Measurements from ENCODE around the gene STARD8. TPM values are rescaled to one million over a fixed set of nuclear protein-coding genes. Genes with fewer than 3 reads are reported as not detected.

Gene STARD8
- total RNA-seq, 4 donors from 2014 or later, result 0.60 to 11.6 (median 3.2) TPM

DNA sequence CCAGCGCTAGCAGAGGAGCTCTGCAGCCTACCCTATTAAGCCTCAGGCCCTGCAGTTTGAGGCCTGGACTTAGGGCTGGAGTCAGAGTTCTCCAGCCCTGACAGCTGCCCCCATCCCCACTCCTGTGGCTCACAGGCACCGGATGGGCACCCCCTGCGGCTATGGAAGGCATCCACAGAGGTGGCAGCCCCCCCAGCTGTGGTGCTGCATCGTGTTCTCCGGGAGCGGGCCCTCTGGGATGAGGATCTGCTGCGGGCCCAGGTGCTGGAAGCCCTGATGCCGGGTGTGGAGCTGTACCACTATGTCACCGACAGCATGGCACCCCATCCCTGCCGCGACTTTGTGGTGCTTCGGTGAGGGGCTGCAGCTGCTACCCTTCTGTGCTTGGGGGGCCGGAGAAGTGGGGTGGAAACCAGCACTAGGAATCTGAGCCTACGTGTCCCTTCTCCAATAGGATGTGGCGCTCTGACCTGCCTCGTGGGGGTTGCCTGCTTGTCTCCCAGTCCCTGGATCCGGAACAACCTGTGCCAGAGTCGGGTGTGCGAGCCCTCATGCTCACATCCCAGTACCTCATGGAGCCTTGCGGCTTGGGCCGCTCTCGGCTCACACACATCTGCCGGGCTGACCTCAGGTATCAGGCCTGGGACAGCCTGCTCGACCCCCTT lies 76.2 kb downstream of the STARD8 start:
- no peak for DNase-seq

DNA sequence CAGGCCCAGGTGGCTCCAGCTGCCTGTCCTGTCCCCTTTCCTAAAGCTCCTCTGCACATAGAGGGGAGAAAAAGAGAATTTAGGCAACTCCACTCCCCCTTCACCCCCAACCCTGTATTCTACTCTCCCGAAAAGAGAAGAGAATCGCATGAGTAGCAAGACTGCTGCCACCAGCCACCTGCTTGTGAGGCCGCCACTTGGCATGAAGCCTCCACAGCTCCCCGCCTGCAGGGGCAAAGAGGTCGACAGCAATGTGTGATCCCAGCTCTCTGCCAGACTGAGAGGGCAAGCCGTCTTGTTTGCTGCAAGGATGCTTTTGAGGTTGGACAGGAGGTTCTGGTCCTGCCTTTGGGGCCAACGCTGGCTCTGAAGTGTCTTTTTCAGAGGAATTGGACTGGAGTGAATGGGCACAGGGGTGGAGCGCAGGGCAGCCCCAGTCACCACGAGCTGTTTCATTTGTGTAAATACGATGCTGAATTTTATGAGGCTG lies 77.1 kb downstream of the STARD8 start:
- Histone ChIP-seq H3K36me3 (no peaks in the 10 kb centered on the region), H3K9me3 (no peaks in the 10 kb centered on the region), H3K27me3 (no peaks in the 10 kb centered on the region), H3K4me1 (no peaks in the 10 kb centered on the region), H3K27ac (no peak overlapping the region), H3K4me3 (no peak overlapping the region)
- in situ Hi-C loops (cut with MboI; ENCODE audit: low pct_ligation_motif_present in 1 of 4, low pct_unique_long_range_greater_than_20kb in 1 of 4, low sequenced_read_pairs in 3 of 4), result loop anchor here in 3 of 4 donors (25.0 kb wide), 1 partner anchor 212 kb away; no protein-coding TSS in a partner anchor
- 80% methylated on average over 7 of the region's 10 CpGs; no CpG with 5 or more reads in 1 of the 2 donors for WGBS, 2 donors (ENCODE audit: low coverage in 1 of 2)
- intact Hi-C loops (cut with DNase I; ENCODE audit: low total_unique reads), result no loop called here
- no peak for TF ChIP-seq POLR2A (IDR thresholded peaks at IDR 0.05)
- TF ChIP-seq, protein P1, sequence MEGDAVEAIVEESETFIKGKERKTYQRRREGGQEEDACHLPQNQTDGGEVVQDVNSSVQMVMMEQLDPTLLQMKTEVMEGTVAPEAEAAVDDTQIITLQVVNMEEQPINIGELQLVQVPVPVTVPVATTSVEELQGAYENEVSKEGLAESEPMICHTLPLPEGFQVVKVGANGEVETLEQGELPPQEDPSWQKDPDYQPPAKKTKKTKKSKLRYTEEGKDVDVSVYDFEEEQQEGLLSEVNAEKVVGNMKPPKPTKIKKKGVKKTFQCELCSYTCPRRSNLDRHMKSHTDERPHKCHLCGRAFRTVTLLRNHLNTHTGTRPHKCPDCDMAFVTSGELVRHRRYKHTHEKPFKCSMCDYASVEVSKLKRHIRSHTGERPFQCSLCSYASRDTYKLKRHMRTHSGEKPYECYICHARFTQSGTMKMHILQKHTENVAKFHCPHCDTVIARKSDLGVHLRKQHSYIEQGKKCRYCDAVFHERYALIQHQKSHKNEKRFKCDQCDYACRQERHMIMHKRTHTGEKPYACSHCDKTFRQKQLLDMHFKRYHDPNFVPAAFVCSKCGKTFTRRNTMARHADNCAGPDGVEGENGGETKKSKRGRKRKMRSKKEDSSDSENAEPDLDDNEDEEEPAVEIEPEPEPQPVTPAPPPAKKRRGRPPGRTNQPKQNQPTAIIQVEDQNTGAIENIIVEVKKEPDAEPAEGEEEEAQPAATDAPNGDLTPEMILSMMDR (IDR thresholded peaks at IDR 0.05), result no peak
- TF ChIP-seq EP300 (IDR thresholded peaks at IDR 0.05; ENCODE audit: low read depth), result no peak
- TF ChIP-seq POLR2AphosphoS5 (IDR thresholded peaks at IDR 0.05), result no peak
- DNase-seq, result no peak

More for the DNA sequence above, 76.2 kb downstream of the STARD8 start:
- Histone ChIP-seq H3K36me3 (no peaks in the 10 kb centered on the region), H3K27me3 (no peaks in the 10 kb centered on the region), H3K27ac (no peak overlapping the region), H3K4me3 (no peak overlapping the region), H3K4me1 (no peaks in the 10 kb centered on the region), H3K9me3 (no peaks in the 10 kb centered on the region)
- TF ChIP-seq POLR2AphosphoS5 (IDR thresholded peaks at IDR 0.05) (no peak), EP300 (IDR thresholded peaks at IDR 0.05; ENCODE audit: low read depth) (no peak), POLR2A (IDR thresholded peaks at IDR 0.05) (no peak)
- TF ChIP-seq, protein P1 (IDR thresholded peaks at IDR 0.05), result no peak
- WGBS, 2 donors (ENCODE audit: low coverage in 1 of 2), result 85% methylated on average over 20 of the region's 24 CpGs; no CpG with 5 or more reads in 1 of the 2 donors
- in situ Hi-C loops (cut with MboI; ENCODE audit: low pct_ligation_motif_present in 1 of 4, low pct_unique_long_range_greater_than_20kb in 1 of 4, low sequenced_read_pairs in 3 of 4) (loop anchor here in 3 of 4 donors (25.0 kb wide), 1 partner anchor 211 kb away; no protein-coding TSS in a partner anchor), intact Hi-C loops (cut with DNase I; ENCODE audit: low total_unique reads) (no loop called here)

DNA sequence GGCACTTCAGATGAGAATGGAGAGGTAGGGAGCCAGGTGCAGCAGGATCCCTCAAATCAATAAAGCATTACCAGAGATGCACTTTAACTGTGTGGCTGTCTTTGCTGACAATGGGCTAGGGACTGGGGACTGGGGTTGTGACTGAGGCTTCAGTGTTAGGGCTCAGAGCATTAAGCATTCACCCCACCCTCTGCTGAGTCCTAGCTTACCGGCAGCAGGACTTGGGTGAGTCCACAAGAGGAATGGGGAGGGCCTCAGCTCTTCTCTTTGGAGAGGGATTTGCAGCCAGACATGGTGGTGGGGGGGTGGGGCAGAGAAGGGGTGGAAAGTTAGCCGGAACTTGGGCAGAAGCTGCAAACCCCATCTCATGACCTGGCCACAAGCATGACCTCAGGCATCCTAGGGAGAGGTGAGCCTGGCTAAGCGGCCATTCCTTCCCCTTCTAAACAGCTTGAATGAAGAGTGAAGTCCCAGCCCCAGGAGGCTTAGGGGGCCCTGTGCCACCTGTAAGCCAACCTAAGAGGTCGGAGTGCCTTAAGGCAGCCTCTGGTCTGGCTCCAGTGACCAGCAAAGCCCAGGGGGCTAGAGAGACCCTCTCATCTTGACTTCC lies 78.4 kb downstream of the STARD8 start:
- 63% methylated on average over 4 of the region's 4 CpGs; no CpG with 5 or more reads in 1 of the 2 donors for WGBS, 2 donors (ENCODE audit: low coverage in 1 of 2)
- no peaks in the 10 kb centered on the region for H3K4me1 ChIP-seq
- no peaks in the 10 kb centered on the region for H3K36me3 ChIP-seq
- no peak overlapping the region for H3K27ac ChIP-seq
- TF ChIP-seq POLR2A (IDR thresholded peaks at IDR 0.05) (no peak), POLR2AphosphoS5 (IDR thresholded peaks at IDR 0.05) (no peak), EP300 (IDR thresholded peaks at IDR 0.05; ENCODE audit: low read depth) (no peak)
- TF ChIP-seq, protein P1 (IDR thresholded peaks at IDR 0.05), result no peak
- DNase-seq, result no peak
- H3K4me3 ChIP-seq, result no peak overlapping the region
- in situ Hi-C loops (cut with MboI; ENCODE audit: low pct_ligation_motif_present in 1 of 4, low pct_unique_long_range_greater_than_20kb in 1 of 4, low sequenced_read_pairs in 3 of 4) (no loop called here), intact Hi-C loops (cut with DNase I; ENCODE audit: low total_unique reads) (no loop called here)
- H3K9me3 ChIP-seq, result no peaks in the 10 kb centered on the region
- no peaks in the 10 kb centered on the region for H3K27me3 ChIP-seq

DNA sequence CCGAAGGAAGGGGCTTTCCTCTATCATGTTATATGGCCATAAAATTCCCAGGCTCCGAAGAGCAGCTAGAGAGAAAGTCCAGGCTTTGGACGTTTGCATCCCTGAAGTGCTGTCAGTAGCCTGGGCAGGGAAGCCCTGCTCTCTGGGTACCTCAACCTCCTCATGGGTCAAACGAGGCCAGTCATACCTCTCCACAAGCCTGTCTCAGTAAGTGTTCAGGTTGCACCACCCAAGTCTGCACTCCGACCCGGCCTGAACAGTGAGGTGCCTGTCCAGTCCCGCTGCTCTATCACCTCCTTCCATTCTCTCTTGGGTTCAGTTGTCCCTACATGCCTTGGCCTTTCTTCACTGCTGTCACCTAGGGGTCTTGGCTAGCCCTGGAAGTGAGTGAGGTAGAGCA lies 78.9 kb downstream of the STARD8 start:
- intact Hi-C loops (cut with DNase I; ENCODE audit: low total_unique reads) (no loop called here), in situ Hi-C loops (cut with MboI; ENCODE audit: low pct_ligation_motif_present in 1 of 4, low pct_unique_long_range_greater_than_20kb in 1 of 4, low sequenced_read_pairs in 3 of 4) (no loop called here)
- DNase-seq, result no peak
- WGBS, 2 donors (ENCODE audit: low coverage in 1 of 2), result 78% methylated on average over 7 of the region's 7 CpGs; no CpG with 5 or more reads in 1 of the 2 donors
- Histone ChIP-seq H3K9me3 (no peaks in the 10 kb centered on the region), H3K27ac (no peak overlapping the region), H3K4me1 (no peaks in the 10 kb centered on the region), H3K27me3 (no peaks in the 10 kb centered on the region), H3K4me3 (no peak overlapping the region), H3K36me3 (no peaks in the 10 kb centered on the region)
- TF ChIP-seq, protein P1 (IDR thresholded peaks at IDR 0.05), result no peak
- TF ChIP-seq POLR2A (IDR thresholded peaks at IDR 0.05) (no peak), POLR2AphosphoS5 (IDR thresholded peaks at IDR 0.05) (no peak), EP300 (IDR thresholded peaks at IDR 0.05; ENCODE audit: low read depth) (no peak)
